ENCODE measurements around the gene TMEM220.
"Not testable (repeated sequence)": the region's sequence is repeated elsewhere in the genome, so short reads cannot be mapped to it uniquely, and the experiment has no call there.

The TMEM220 gene

DNA sequence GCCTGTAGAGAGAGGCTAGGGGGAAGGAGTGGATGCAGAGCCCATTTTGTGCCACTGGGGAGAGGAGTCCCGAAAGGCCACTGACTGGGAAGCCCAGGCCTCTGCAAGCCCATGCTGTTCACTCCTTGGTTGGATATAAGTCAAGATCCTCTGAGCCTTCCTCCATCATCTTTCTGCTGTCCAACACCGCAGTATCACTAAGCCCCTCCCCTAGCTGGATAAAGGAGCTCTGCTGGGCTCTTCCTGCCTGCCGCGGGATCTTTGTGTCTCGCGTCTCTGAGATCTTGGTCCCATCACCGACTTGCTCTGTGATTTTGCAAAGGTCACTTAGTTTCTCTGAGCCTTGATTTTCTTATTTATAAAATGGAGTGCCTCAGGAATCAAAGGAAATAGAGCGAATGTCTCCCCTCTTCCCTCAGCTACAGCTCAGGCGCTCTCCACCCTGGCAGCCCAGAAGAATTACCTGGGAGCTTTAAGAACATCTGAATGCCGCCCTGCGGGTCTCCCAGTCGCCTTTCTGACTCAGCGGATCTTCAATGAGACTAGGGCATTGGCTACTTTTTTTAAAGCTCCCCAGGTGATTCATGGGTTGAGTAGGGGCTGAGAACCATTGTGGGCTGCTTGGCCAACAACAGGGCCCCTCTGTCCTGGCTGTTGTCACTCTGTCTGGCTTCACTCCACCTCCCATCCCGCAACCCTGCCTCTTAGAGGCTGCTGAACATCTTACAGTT is 25.2 kb upstream of the TMEM220 start:
- no peak for DNase-seq (ENCODE audit: low read depth)

GRCh38 chr17:10754109-10754508 is 24.3 kb upstream of the TMEM220 start:
- no peak for DNase-seq (ENCODE audit: low read depth)

- no peak for DNase-seq (ENCODE audit: low read depth)
Measured at GRCh38 chr17:10752696-10753095, 22.9 kb upstream of the TMEM220 start.

GRCh38 chr17:10751563-10751962 is 21.7 kb upstream of the TMEM220 start:
- DNase-seq (ENCODE audit: low read depth), result no peak

DNA sequence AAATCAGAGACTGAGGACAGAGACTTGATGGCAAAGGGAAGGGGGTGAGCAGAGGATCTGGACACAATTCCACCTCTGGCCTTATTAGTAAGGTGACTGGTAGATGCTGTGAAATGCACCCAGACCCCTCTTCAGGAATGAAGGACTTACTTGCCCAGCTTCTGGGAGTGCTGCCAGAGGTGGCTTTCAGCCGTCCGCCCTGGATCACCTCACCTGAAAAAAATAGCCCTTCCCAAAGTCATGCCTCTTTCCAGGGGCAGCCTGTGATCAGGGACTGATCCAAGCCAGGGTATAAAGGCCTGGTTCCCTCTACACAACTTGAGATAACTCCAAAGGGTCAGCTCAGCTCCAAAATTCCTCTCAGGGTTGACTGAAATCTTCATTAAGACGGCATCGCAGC is 20.4 kb upstream of the TMEM220 start:
- no peak for DNase-seq (ENCODE audit: low read depth)

DNA sequence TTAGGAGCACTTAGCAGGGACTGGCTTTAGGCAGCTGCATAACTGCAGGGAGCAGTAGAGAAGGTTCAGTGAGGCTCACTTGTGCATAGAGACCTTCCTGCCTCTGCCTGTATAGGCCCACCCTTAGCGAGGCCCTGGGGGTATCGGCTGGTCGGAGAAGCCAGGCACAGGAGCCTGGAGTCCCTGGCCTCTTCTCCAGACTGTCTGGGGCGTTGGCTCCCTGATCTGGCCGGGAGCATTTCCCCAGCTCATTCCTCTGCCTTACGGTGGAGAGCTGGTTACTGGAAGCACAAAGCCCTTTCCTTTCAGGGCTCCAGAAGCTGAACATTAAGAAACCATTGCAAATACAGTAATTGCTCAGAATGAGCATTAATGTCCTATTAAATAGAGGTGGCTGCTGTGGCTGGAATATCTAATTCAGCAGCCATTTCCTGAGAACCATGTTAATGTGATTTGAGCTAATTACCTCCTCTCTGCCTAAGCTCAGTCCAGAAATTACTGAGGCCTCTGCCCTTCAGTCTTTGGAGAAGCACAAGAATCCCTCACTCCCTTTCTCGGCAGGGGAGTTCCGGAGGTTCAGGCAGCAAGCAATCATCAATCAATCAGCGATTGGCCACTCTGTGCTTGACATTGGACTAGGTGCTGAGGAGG is 18.8 kb upstream of the TMEM220 start:
- no peak for DNase-seq (ENCODE audit: low read depth)

- DNase-seq (ENCODE audit: low read depth), result no peak
Measured at GRCh38 chr17:10745231-10745630, 15.4 kb upstream of the TMEM220 start.

DNA sequence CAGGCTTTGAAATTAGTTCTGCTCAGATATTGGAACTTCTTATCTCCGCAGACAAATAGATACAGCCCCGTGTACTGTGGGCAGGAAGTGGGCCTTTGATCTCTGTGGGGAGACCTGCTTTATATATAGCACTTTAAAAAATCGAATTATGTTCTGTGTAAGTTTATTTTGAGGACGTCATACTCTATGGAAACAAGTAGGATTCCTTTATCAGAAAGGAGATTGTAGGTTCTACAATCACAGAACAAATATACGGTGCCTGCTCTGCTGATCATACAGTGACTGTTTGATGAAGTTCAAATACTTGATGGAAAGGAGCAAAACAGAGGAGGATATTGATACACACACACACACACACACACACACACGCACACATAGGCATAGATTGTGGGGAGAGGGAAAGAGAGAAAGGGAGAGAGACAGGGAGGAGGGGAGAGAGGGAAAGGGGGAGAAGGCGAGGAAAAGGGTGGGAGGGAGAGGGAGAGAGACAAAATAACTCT is 14.7 kb upstream of the TMEM220 start:
- no peak for DNase-seq (ENCODE audit: low read depth)

- DNase-seq (ENCODE audit: low read depth), result no peak
Measured at GRCh38 chr17:10743316-10744009, 13.6 kb upstream of the TMEM220 start.

DNA sequence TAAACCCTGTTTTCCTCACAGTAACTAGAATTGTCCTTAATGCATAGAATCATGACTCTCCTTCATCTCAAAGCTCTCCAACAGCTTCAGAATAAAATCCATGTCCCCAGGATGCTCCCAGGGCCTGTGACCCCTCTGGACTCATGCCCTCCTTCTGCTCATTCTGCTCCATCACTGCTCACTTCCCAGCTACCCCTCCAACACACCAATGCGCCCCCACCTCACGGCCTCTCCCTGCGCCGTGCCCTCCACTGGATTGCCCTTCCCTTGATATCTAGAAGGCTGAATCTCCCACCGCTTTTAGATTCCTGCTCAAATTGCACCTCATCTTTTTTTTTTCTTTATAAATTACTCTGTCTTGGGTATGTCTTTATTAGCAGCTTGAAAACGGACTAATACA is 12.6 kb upstream of the TMEM220 start:
- no peak for DNase-seq (ENCODE audit: low read depth)

DNA sequence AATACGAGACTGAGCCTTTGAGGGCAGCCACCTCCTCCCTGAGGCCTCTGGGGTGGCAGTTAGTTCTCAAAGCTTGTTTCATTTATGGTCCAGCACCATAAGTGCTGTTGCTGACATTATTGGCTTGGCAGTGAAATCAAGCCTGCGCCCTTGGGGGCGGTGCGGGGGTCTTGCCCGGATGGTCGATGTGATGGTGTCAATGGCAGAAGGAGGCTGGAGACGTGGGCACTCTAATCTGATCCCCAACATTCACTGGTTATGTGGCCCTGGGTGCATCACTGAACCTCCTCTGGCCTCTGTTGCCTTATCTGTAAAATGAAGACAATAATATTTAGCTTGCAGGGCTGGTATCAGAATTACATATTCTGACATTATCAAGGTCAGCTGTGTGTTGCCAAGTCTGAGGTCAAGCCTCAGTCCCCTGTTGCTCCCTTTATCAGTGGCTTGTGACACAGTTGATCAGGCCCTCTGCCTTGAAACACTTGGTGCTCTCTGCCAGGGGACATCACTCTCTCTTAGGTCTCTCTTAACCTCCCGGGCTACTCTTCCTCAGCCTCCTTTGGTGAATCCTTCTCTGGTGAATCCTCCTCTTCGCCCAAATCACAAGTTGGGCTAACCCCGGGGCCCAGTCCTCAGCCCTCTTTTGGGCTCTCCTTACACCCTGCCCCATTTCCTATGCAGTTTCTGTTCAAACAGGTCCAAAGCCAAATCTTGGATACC is 11.8 kb upstream of the TMEM220 start:
- no peak for DNase-seq (ENCODE audit: low read depth)

GRCh38 chr17:10739386-10739785 is 9.6 kb upstream of the TMEM220 start:
- no peak for DNase-seq (ENCODE audit: low read depth)

- no peak for DNase-seq (ENCODE audit: low read depth)
Measured at GRCh38 chr17:10738521-10739258, 8.9 kb upstream of the TMEM220 start.

- DNase-seq (ENCODE audit: low read depth), result no peak
Measured at GRCh38 chr17:10737736-10738135, 7.9 kb upstream of the TMEM220 start.

DNA sequence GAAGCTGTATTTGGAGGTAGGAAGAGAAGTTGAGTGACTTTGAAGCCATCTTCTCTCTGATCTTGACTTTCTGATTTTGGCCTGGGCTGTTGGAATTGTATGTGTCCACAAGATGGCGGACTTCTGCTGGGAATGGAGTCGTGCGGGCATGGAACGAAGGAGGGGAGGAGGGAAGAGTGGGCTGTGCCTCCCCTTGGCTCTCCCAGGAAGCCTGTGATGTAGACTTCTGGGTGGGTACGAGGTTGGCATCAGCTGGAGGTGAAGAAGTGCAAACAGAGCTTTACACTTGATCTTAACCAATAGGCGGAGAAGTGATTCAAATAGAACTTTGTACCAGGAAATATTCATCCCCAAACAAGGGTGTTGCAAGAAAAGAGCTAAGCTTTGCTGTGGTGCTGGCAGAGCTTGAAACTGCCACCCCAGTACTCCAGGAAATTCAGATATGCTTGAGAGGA is 7.4 kb upstream of the TMEM220 start:
- DNase-seq (ENCODE audit: low read depth), result no peak

GRCh38 chr17:10735821-10736220 is 6.0 kb upstream of the TMEM220 start:
- DNase-seq (ENCODE audit: low read depth), result no peak

DNA sequence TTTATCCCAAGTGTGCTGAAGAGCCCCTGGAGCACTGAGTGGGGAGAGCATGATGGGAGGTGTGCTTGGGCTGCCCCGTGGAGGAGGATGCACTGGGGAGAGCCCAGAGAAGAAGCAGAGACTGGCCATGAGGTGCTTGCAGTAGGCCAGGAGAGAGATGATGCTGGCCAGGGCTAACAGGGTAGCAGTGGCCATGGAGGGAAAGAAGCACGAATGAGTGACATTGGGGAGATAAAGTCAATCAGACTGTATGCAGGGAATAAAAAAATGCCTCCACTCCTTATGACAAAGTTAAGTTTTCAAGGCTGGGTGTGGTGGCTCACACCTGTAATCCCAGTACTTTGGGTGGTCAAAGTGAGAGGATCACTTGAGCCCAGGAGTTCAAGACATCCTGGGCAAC is 5.4 kb upstream of the TMEM220 start:
- DNase-seq (ENCODE audit: low read depth), result no peak

GRCh38 chr17:10733666-10734065 is 3.8 kb upstream of the TMEM220 start:
- no peak for DNase-seq (ENCODE audit: low read depth)

DNA sequence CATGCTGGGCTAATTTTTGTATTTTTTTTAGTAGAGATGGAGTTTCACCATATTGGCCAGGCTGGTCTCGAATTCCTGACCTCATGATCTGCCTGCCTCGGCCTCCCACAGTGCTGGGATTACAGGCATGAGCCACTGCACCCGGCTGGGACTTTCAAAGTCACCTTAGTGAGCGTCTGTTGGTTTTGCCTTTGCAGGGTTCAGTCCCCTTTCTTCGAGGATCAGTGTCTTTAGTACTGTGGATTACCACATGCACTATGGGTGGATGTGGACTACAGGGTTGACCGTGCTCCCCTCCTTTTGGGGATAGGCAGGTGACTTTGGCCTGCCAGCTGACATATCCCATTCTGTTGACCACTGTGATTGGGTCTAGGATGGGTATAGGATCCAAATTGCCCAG is 2.3 kb upstream of the TMEM220 start:
- not testable (repeated sequence) for DNase-seq (ENCODE audit: low read depth)

DNA sequence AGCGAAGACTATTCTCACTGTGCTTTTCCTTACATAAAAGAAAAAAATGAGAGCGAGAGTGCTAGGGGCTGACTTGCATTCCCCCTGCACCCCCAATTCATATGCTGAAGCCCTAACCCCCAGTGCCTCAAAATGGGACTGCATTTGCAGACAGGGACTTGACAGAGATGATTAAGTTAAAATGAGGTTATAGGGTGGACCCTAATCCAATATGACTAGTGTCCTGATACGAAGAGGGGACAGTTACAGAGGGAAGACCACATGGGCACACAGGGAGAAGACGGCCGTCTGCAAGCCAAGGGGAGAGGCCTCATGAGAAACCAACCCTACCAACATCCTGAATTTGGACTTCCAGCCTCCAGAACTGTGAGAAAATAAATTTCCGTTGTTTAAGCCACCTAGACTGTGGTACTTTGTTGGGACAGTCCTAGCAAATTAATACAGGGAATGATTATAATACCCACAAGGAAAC is 1.6 kb upstream of the TMEM220 start:
- DNase-seq (ENCODE audit: low read depth), result no peak

DNA sequence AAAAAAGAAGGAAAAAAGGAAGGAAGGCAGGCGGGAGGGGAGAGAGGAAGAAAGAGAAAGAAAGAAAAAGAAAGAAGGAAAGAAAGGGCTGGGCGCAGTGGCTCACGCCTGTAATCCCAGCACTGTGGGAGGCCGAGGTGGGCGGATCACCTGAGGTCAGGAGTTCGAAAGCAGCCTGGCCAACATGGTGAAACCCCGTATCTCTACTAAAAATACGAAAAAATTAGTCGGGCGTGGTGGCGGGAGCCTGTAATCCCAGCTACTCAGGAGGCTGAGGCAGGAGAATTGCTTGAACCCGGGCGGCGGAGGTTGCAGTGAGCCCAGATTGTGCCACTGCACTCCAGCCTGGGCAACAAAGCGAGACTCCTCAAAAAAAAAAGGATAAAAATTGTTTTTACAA is 424 bp upstream of the TMEM220 start:
- not testable (repeated sequence) for DNase-seq (ENCODE audit: low read depth)

Measured in HS-5 (cell line).